Upper lobe of left lung (tissue), 4 donors: ENCODE measurements around the gene PTPRN2.

Experiments used
- CTCF ChIP-seq, 6 experiments: fragments of 450-650 bp in 4 of 6; fragments of 200-600 bp in 2 of 6; sonication (generic) in 2 of 6; IDR thresholded peaks; one replicate each; pipeline ENCODE4 v1.5.1; 2016 to 2019; ENCODE audit warnings: antibody characterized with exemption in 6 of 6
- EP300 ChIP-seq, 4 donors: sonication (generic); formaldehyde crosslinking; IDR thresholded peaks; one replicate each; pipeline ENCODE4 v1.5.1; 2017; ENCODE audit warnings: antibody characterized with exemption in 4 of 4, control low read depth in 2 of 4
- POLR2A ChIP-seq, 4 donors: fragments of 450-650 bp; IDR thresholded peaks; one replicate each; pipeline ENCODE4 v1.5.1; 2016 to 2017; ENCODE audit warnings: antibody characterized with exemption in 4 of 4, mild to moderate bottlenecking in 2 of 4

GRCh38 chr7:157843336-157844140 is 744.1 kb downstream of the PTPRN2 start:
- no peak for TF ChIP-seq CTCF (IDR thresholded peaks at IDR 0.05)
- no peak for TF ChIP-seq POLR2A (IDR thresholded peaks at IDR 0.05)
- no peak for TF ChIP-seq EP300 (IDR thresholded peaks at IDR 0.05)
